SH-SY5Y (cell line): Measurements from ENCODE around the gene NELL2.

Source experiments
- GATA2 ChIP-seq: IDR thresholded peaks from 2 replicates; pipeline ENCODE4 v1.6.1; 2011; ENCODE audit warnings: mild to moderate bottlenecking, low read depth, low read length
- GATA3 ChIP-seq: IDR thresholded peaks from 2 replicates; pipeline ENCODE4 v1.6.1; 2011; ENCODE audit warnings: low read depth, mild to moderate bottlenecking, low read length, moderate library complexity

The NELL2 gene

GRCh38 chr12:44827832-44828438 is 48.2 kb downstream of the NELL2 start:
- TF ChIP-seq GATA3, result no peak
- no peak for TF ChIP-seq GATA2

GRCh38 chr12:44819884-44820283 is 56.2 kb downstream of the NELL2 start:
- TF ChIP-seq GATA2, result no peak
- no peak for TF ChIP-seq GATA3

GRCh38 chr12:44817687-44818086 is 58.4 kb downstream of the NELL2 start:
- TF ChIP-seq GATA2 (no peak), GATA3 (no peak)

- no peak for TF ChIP-seq GATA3
- TF ChIP-seq GATA2, result no peak
These were observed 59.6 kb downstream of the NELL2 start for GRCh38 chr12:44816446-44817017.

- no peak for TF ChIP-seq GATA2
- no peak for TF ChIP-seq GATA3
These were observed 64.1 kb downstream of the NELL2 start for GRCh38 chr12:44812062-44812461.

GRCh38 chr12:44804068-44804467 is 72.0 kb downstream of the NELL2 start:
- TF ChIP-seq GATA2, result no peak
- TF ChIP-seq GATA3, result no peak

- TF ChIP-seq GATA2 (no peak), GATA3 (no peak)
These were observed 80.1 kb downstream of the NELL2 start for GRCh38 chr12:44795970-44796369.

- TF ChIP-seq GATA3, result no peak
- TF ChIP-seq GATA2, result no peak
These were observed 87.4 kb downstream of the NELL2 start for GRCh38 chr12:44788731-44789130.

- no peak for TF ChIP-seq GATA3
- TF ChIP-seq GATA2, result no peak
These were observed 95.8 kb downstream of the NELL2 start for GRCh38 chr12:44780221-44780790.

- TF ChIP-seq GATA2, result no peak
- TF ChIP-seq GATA3, result no peak
These were observed 96.3 kb downstream of the NELL2 start for GRCh38 chr12:44779766-44780165.

GRCh38 chr12:44778863-44779262 is 97.3 kb downstream of the NELL2 start:
- TF ChIP-seq GATA2 (no peak), GATA3 (no peak)

GRCh38 chr12:44777044-44777443 is 99.1 kb downstream of the NELL2 start:
- TF ChIP-seq GATA3, result no peak
- TF ChIP-seq GATA2, result no peak

GRCh38 chr12:44775901-44776300 is 100.2 kb downstream of the NELL2 start:
- no peak for TF ChIP-seq GATA3
- TF ChIP-seq GATA2, result no peak

- no peak for TF ChIP-seq GATA2
- TF ChIP-seq GATA3, result no peak
These were observed 101.2 kb downstream of the NELL2 start for GRCh38 chr12:44774815-44775411.

GRCh38 chr12:44771485-44772021 is 104.6 kb downstream of the NELL2 start:
- TF ChIP-seq GATA2 (no peak), GATA3 (no peak)

GRCh38 chr12:44765796-44766195 is 110.3 kb downstream of the NELL2 start:
- no peak for TF ChIP-seq GATA2
- TF ChIP-seq GATA3, result no peak
